ENCODE measurements around the gene FAM120B. TPM values are rescaled to one million over a fixed set of nuclear protein-coding genes. Genes with fewer than 3 reads are reported as not detected.

The FAM120B gene
- total and polyA plus RNA-seq, 2 donors (not counting 1 experiment from before 2014, with no cell fraction given) = 14.4 to 19.3 TPM

DNA sequence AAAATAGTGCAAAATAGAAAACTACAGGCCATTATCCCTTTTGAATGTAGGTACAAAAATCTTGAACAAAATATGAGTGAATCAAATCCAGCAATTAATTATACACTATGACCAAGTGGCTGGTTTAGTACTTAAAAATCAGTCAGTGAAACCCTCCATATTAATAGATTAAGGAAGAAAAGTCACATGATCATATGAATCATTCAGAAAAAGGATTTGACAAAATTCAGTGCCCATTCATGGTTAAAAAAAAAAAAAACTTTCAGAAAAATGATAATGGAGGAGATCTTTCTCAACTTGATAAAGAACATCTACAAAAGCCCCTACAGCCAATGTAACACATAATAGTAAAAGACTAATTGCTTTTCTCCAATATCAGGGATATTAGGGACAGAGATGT is 75.0 kb downstream of the FAM120B start:
- Histone ChIP-seq H2AFZ (ENCODE audit: low read length) (no peak overlapping the region), H3K27me3 (ENCODE audit: control insufficient read depth, insufficient read depth, low read length) (no peaks in the 10 kb centered on the region), H3K4me2 (ENCODE audit: extremely low read depth, insufficient read depth, low read length) (no peak overlapping the region), H3K9ac (ENCODE audit: insufficient read depth, low read length) (no peak overlapping the region), H3K27ac (ENCODE audit: insufficient read depth, low read length) (no peak overlapping the region), H3K79me2 (ENCODE audit: control insufficient read depth, insufficient read depth, low read length) (no peaks in the 10 kb centered on the region), H3K9me3 (ENCODE audit: control insufficient read depth, insufficient read depth, low read depth, low read length) (no peaks in the 10 kb centered on the region), H3K4me1 (ENCODE audit: control insufficient read depth, extremely low read depth, insufficient read depth, low read length) (no peaks in the 10 kb centered on the region), H4K20me1 (ENCODE audit: control insufficient read depth, extremely low read depth, insufficient read depth, low read length) (no peaks in the 10 kb centered on the region), H3K4me3 (replicated peaks in 1 of 4; ENCODE audit: control extremely low read depth in 1 of 4, insufficient read depth in 1 of 4, low read depth in 3 of 4, low read length in 4 of 4) (no peak overlapping the region), H3K36me3 (ENCODE audit: control insufficient read depth, insufficient read depth, low read length) (no peaks in the 10 kb centered on the region)
- TF ChIP-seq, protein P1, sequence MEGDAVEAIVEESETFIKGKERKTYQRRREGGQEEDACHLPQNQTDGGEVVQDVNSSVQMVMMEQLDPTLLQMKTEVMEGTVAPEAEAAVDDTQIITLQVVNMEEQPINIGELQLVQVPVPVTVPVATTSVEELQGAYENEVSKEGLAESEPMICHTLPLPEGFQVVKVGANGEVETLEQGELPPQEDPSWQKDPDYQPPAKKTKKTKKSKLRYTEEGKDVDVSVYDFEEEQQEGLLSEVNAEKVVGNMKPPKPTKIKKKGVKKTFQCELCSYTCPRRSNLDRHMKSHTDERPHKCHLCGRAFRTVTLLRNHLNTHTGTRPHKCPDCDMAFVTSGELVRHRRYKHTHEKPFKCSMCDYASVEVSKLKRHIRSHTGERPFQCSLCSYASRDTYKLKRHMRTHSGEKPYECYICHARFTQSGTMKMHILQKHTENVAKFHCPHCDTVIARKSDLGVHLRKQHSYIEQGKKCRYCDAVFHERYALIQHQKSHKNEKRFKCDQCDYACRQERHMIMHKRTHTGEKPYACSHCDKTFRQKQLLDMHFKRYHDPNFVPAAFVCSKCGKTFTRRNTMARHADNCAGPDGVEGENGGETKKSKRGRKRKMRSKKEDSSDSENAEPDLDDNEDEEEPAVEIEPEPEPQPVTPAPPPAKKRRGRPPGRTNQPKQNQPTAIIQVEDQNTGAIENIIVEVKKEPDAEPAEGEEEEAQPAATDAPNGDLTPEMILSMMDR (conservative IDR thresholded peaks at IDR 0.05 in 1 of 2, IDR thresholded peaks at IDR 0.05 in 1 of 2; ENCODE audit: low read depth in 1 of 2, low read length in 2 of 2) = no peak
- TF ChIP-seq EZH2 (IDR thresholded peaks at IDR 0.05; ENCODE audit: low read length, missing control alignments) = no peak
- no peak for DNase-seq (ENCODE audit: low read depth in 2 of 2)

DNA sequence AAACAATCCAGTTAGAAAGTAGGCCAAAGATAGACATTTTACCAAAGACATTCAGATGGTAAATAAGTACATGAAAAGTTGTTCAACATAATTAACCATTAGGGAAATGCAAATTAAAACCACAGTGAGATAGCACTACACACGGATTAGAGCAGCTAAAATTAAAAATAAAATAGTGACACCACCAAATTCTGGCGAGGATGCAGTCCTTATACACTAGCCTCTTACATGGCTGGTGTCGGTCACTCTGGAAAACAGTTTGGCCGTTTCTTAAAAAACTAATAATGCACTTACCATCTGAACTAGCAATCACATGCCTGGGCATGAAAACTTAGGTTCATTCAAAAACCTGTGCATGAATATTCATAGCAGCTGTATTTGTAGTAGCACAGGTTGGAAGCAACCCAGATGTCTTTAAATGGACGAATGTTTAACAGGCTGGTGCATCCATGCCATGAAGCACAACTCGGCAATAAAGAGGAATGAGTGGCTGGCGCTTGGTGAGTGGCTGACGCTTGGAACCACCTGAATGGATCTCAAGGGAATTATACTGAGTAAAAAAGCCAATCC is 77.0 kb downstream of the FAM120B start:
- H3K4me2 ChIP-seq (ENCODE audit: extremely low read depth, insufficient read depth, low read length) = no peak overlapping the region
- no peaks in the 10 kb centered on the region for H3K36me3 ChIP-seq (ENCODE audit: control insufficient read depth, insufficient read depth, low read length)
- TF ChIP-seq, protein P1 (conservative IDR thresholded peaks at IDR 0.05 in 1 of 2, IDR thresholded peaks at IDR 0.05 in 1 of 2; ENCODE audit: low read depth in 1 of 2, low read length in 2 of 2) = no peak
- TF ChIP-seq EZH2 (IDR thresholded peaks at IDR 0.05; ENCODE audit: low read length, missing control alignments) = no peak
- no peak for DNase-seq (ENCODE audit: low read depth in 2 of 2)
- no peak overlapping the region for H3K4me3 ChIP-seq (replicated peaks in 1 of 4; ENCODE audit: control extremely low read depth in 1 of 4, insufficient read depth in 1 of 4, low read depth in 3 of 4, low read length in 4 of 4)
- no peaks in the 10 kb centered on the region for H3K4me1 ChIP-seq (ENCODE audit: control insufficient read depth, extremely low read depth, insufficient read depth, low read length)
- no peak overlapping the region for H3K9ac ChIP-seq (ENCODE audit: insufficient read depth, low read length)
- H4K20me1 ChIP-seq (ENCODE audit: control insufficient read depth, extremely low read depth, insufficient read depth, low read length) = no peaks in the 10 kb centered on the region
- H3K79me2 ChIP-seq (ENCODE audit: control insufficient read depth, insufficient read depth, low read length) = no peaks in the 10 kb centered on the region
- no peaks in the 10 kb centered on the region for H3K27me3 ChIP-seq (ENCODE audit: control insufficient read depth, insufficient read depth, low read length)
- no peak overlapping the region for H2AFZ ChIP-seq (ENCODE audit: low read length)
- no peak overlapping the region for H3K27ac ChIP-seq (ENCODE audit: insufficient read depth, low read length)
- H3K9me3 ChIP-seq (ENCODE audit: control insufficient read depth, insufficient read depth, low read depth, low read length) = no peaks in the 10 kb centered on the region

DNA sequence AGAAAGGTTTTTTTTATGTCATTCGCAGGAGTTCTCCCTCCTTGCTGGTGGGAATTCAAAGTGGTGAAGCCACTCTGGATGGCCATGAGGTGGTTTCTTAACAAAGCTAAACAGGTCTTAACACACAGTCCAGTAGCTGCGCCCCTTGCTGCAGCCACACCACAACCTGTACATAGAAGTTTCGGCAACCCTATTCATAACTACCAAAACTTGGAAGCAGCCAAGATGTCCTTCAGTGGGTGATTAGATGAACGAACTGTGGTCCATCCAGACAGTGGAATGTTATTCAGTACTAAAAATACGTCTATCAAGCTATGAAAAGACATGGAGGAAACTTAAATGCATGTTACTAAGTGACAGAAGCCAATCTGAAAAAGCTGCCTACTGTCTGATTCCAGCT is 78.9 kb downstream of the FAM120B start:
- Histone ChIP-seq H3K4me2 (ENCODE audit: extremely low read depth, insufficient read depth, low read length) (no peak overlapping the region), H3K36me3 (ENCODE audit: control insufficient read depth, insufficient read depth, low read length) (no peaks in the 10 kb centered on the region), H3K4me3 (replicated peaks in 1 of 4; ENCODE audit: control extremely low read depth in 1 of 4, insufficient read depth in 1 of 4, low read depth in 3 of 4, low read length in 4 of 4) (no peak overlapping the region), H3K27ac (ENCODE audit: insufficient read depth, low read length) (no peak overlapping the region), H3K9me3 (ENCODE audit: control insufficient read depth, insufficient read depth, low read depth, low read length) (no peaks in the 10 kb centered on the region), H2AFZ (ENCODE audit: low read length) (no peak overlapping the region), H3K4me1 (ENCODE audit: control insufficient read depth, extremely low read depth, insufficient read depth, low read length) (no peaks in the 10 kb centered on the region), H3K27me3 (ENCODE audit: control insufficient read depth, insufficient read depth, low read length) (no peaks in the 10 kb centered on the region), H3K79me2 (ENCODE audit: control insufficient read depth, insufficient read depth, low read length) (no peaks in the 10 kb centered on the region), H3K9ac (ENCODE audit: insufficient read depth, low read length) (no peak overlapping the region), H4K20me1 (ENCODE audit: control insufficient read depth, extremely low read depth, insufficient read depth, low read length) (no peaks in the 10 kb centered on the region)
- no peak for TF ChIP-seq EZH2 (IDR thresholded peaks at IDR 0.05; ENCODE audit: low read length, missing control alignments)
- TF ChIP-seq, protein P1 (conservative IDR thresholded peaks at IDR 0.05 in 1 of 2, IDR thresholded peaks at IDR 0.05 in 1 of 2; ENCODE audit: low read depth in 1 of 2, low read length in 2 of 2) = no peak
- no peak for DNase-seq (ENCODE audit: low read depth in 2 of 2)
